Kidney (tissue), 14 donors: Measurements from ENCODE around the gene MYO5A. TPM values are rescaled to one million over a fixed set of nuclear protein-coding genes. Genes with fewer than 3 reads are reported as not detected.

ENCODE experiments used
- DNase-seq, 5 donors: peaks; one replicate each; pipeline ENCODE4 v3.0.0-alpha.2; 2013 to 2020
- FAIRE-seq: peaks from 2 replicates; lab custom pipeline; 2012; peaks lifted over from hg19 to GRCh38; lab: Jason Lieb, UNC
- H3K27ac ChIP-seq, 2 donors: one replicate each; pipeline ENCODE4 v1.7.0; 2013; ENCODE audit warnings: low read depth in 2 of 2, low read length in 2 of 2, inconsistent platforms in 1 of 2
- H3K27me3 ChIP-seq: one replicate; pipeline ENCODE4 v1.7.1; 2013; ENCODE audit warnings: low read length, inconsistent platforms; ENCODE audit not compliant: control insufficient read depth, insufficient read depth
- H3K36me3 ChIP-seq, 3 donors: one replicate each; pipeline versions ENCODE4 v1.7.0 to v1.7.1; 2013; ENCODE audit warnings: low read length in 3 of 3, control low read depth in 1 of 3, inconsistent platforms in 1 of 3; ENCODE audit not compliant: insufficient read depth in 3 of 3, control insufficient read depth in 2 of 3
- H3K4me1 ChIP-seq, 3 donors: one replicate each; pipeline versions ENCODE4 v1.7.0 to v1.7.1; 2013; ENCODE audit warnings: low read length in 3 of 3, inconsistent platforms in 1 of 3, low read depth in 1 of 3; ENCODE audit not compliant: control insufficient read depth in 2 of 3, insufficient read depth in 2 of 3
- H3K4me3 ChIP-seq, 3 donors: one replicate each; pipeline versions ENCODE4 v1.7.0 to v1.8.1; 2013; ENCODE audit warnings: low read length in 3 of 3, control low read depth in 1 of 3, inconsistent platforms in 1 of 3
- H3K9ac ChIP-seq, 3 donors: one replicate each; pipeline versions ENCODE4 v1.7.0 to v1.7.1; 2013; ENCODE audit warnings: low read length in 3 of 3, control low read depth in 1 of 3, inconsistent platforms in 1 of 3
- H3K9me3 ChIP-seq, 3 donors: one replicate each; pipeline versions ENCODE4 v1.7.0 to v1.7.1; 2013; ENCODE audit warnings: low read length in 3 of 3, control low read depth in 1 of 3, inconsistent platforms in 1 of 3; ENCODE audit not compliant: control insufficient read depth in 2 of 3, insufficient read depth in 1 of 3
- CTCF ChIP-seq: IDR thresholded peaks from 3 replicates; pipeline ENCODE4 v1.5.1; 2012; ENCODE audit warnings: mild to moderate bottlenecking, moderate library complexity, borderline replicate concordance; ENCODE audit not compliant: insufficient read depth; ENCODE audit errors: extremely low read depth
- intact Hi-C: fragments of 100-400 bp; cut with DNase I; formaldehyde crosslinking; loops from one replicate; pipeline ENCODE4 v1.11.1; 2022
- polyA plus RNA-seq: library from polyadenylated mRNA; stranded (reverse); fragments of 350-450 nt; fragmentation: Illumina TruSeq; extraction: RNeasy Lipid Tissue Mini Kit (QIAGEN cat#74804); gene quantifications from one replicate; pipeline ENCODE4 v1.2.3, GENCODE V29; 2014; ENCODE audit warnings: low read depth, low replicate concordance; ENCODE audit not compliant: insufficient read depth
- total RNA-seq: library from RNA; stranded (reverse); fragmentation: NEBNext Ultra II Directional; extraction: Animal tissue kit (Norgen Biotek cat#: 25700); gene quantifications from one replicate; pipeline ENCODE4 v1.2.1, GENCODE V29; 2021
- donor health status: control.
- donor health status: control.
- donor health status: control.
- donor health status: control.
- donor health status: control.
- donor health status: DM: yes; HTN: yes; CAD: no.
- donor health status: Normal renal cell carcinoma (clear cell type).

The MYO5A gene
- total and polyA plus RNA-seq, 2 donors from 2014 or later: 3.5 to 32.9 TPM

DNA sequence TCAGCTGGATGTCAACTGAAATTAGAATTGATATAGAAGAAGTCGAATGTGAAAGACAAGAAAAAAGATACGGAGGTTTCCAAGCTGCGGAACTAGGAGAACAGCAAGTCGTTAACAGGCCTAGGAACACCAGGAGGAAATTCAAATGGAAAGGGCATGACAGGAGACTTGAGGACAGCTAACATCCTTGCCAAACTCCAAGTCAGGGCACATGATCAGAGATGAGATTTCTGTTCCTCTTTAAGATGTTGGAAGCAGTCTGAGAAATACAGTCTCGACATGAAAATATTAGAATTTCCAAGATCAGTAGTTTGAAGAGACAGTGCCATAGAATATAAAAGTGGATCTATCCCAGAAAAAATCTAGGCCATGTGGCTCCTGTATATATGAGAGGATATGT lies 5.0 kb downstream of the MYO5A start:
- no peaks in the 10 kb centered on the region for H3K4me1 ChIP-seq
- H3K36me3 ChIP-seq: no peaks in the 10 kb centered on the region
- no peak for FAIRE-seq
- H3K9me3 ChIP-seq: no peaks in the 10 kb centered on the region
- no peaks in the 10 kb centered on the region for H3K27me3 ChIP-seq
- no peak overlapping the region for H3K4me3 ChIP-seq
- H3K9ac ChIP-seq: no peak overlapping the region
- intact Hi-C loops: no loop called here
- no peak overlapping the region for H3K27ac ChIP-seq
- no peak for DNase-seq
- TF ChIP-seq CTCF: no peak

- DNase-seq (no peak), FAIRE-seq (no peak)
- Histone ChIP-seq H3K36me3 (no peaks in the 10 kb centered on the region), H3K9me3 (no peaks in the 10 kb centered on the region), H3K4me1 (no peaks in the 10 kb centered on the region), H3K9ac (no peak overlapping the region), H3K27me3 (no peaks in the 10 kb centered on the region), H3K27ac (no peak overlapping the region), H3K4me3 (no peak overlapping the region)
- no peak for TF ChIP-seq CTCF
- intact Hi-C loops: no loop called here
Measured at GRCh38 chr15:52523192-52523591, 5.5 kb downstream of the MYO5A start.

DNA sequence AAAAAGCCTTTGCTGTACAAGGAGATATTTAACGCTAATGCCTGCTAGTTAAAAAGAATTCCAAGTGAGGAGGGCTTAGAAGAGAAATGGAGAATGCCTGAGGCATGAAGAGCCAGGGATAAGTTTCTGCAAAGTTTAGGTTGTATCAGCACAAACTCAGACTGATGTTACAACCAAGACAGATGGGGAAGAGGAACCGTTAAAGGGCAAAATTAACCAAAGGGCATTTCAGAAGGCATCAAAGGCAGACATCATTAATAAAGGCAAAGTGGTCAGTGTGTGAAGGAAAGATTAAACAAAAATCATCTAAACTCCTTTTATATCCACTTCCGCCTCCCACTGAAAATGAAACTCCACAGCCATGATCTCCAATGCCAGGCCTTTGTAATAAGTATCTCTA lies 7.0 kb downstream of the MYO5A start:
- TF ChIP-seq CTCF: no peak
- Histone ChIP-seq H3K36me3 (no peaks in the 10 kb centered on the region), H3K4me3 (no peak overlapping the region), H3K4me1 (no peaks in the 10 kb centered on the region), H3K27me3 (no peaks in the 10 kb centered on the region), H3K27ac (no peak overlapping the region), H3K9me3 (no peaks in the 10 kb centered on the region), H3K9ac (no peak overlapping the region)
- DNase-seq (no peak), FAIRE-seq (no peak)
- intact Hi-C loops: no loop called here

GRCh38 chr15:52520421-52520820 lies 8.3 kb downstream of the MYO5A start:
- Histone ChIP-seq H3K27ac (no peak overlapping the region), H3K9me3 (no peaks in the 10 kb centered on the region), H3K9ac (no peak overlapping the region), H3K4me3 (no peak overlapping the region), H3K4me1 (no peaks in the 10 kb centered on the region), H3K36me3 (no peaks in the 10 kb centered on the region), H3K27me3 (no peaks in the 10 kb centered on the region)
- intact Hi-C loops: no loop called here
- FAIRE-seq (no peak), DNase-seq (no peak)
- TF ChIP-seq CTCF: no peak
